B cell (primary cell): ENCODE measurements around the gene PROSER1.

Source experiments
- EZH2 ChIP-seq: IDR thresholded peaks from 2 replicates; pipeline ENCODE4 v1.6.1; 2012; ENCODE audit warnings: borderline replicate concordance, low read depth, mild to moderate bottlenecking, moderate library complexity, low read length; ENCODE audit not compliant: insufficient read depth, poor library complexity, severe bottlenecking
- TF ChIP-seq, protein P1 (sequence below): fragments of 200-600 bp; IDR thresholded peaks from one replicate; pipeline ENCODE4 v1.8.0; 2022; ENCODE audit warnings: antibody characterized with exemption, mild to moderate bottlenecking

GRCh38 chr13:39056018-39056417 is 18.1 kb upstream of the PROSER1 start:
- TF ChIP-seq, protein P1, sequence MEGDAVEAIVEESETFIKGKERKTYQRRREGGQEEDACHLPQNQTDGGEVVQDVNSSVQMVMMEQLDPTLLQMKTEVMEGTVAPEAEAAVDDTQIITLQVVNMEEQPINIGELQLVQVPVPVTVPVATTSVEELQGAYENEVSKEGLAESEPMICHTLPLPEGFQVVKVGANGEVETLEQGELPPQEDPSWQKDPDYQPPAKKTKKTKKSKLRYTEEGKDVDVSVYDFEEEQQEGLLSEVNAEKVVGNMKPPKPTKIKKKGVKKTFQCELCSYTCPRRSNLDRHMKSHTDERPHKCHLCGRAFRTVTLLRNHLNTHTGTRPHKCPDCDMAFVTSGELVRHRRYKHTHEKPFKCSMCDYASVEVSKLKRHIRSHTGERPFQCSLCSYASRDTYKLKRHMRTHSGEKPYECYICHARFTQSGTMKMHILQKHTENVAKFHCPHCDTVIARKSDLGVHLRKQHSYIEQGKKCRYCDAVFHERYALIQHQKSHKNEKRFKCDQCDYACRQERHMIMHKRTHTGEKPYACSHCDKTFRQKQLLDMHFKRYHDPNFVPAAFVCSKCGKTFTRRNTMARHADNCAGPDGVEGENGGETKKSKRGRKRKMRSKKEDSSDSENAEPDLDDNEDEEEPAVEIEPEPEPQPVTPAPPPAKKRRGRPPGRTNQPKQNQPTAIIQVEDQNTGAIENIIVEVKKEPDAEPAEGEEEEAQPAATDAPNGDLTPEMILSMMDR: no peak
- TF ChIP-seq EZH2: no peak
